Karpas-422 (cell line): ENCODE data around the gene GPSM1. TPM values are rescaled to one million over a fixed set of nuclear protein-coding genes. Genes with fewer than 3 reads are reported as not detected.

Experiments used
- DNase-seq: peaks from one replicate; pipeline ENCODE4 v3.0.0-alpha.2; 2015
- H2AFZ ChIP-seq: fragments of 200-600 bp; sonication (generic); 2 replicates; pipeline ENCODE4 v1.6.1; 2014; ENCODE audit warnings: antibody characterized with exemption, low read length, mixed read lengths
- H3K27ac ChIP-seq: fragments of 200-600 bp; sonication (generic); 2 replicates; pipeline ENCODE4 v1.5.1; 2014; ENCODE audit warnings: mild to moderate bottlenecking, low read length, moderate library complexity
- H3K27me3 ChIP-seq: fragments of 200-600 bp; sonication (generic); 2 replicates; pipeline ENCODE4 v1.6.1; 2014; ENCODE audit warnings: low read length, mixed read lengths
- H3K36me3 ChIP-seq: fragments of 200-600 bp; sonication (generic); 2 replicates; pipeline ENCODE4 v1.6.1; 2014; ENCODE audit warnings: low read length, mixed read lengths; ENCODE audit not compliant: insufficient read depth
- H3K4me1 ChIP-seq: fragments of 200-600 bp; sonication (generic); 2 replicates; pipeline ENCODE4 v1.6.1; 2014; ENCODE audit warnings: mild to moderate bottlenecking, low read length, mixed read lengths
- H3K4me2 ChIP-seq: fragments of 200-600 bp; sonication (generic); 2 replicates; pipeline ENCODE4 v1.6.1; 2014; ENCODE audit warnings: low read length, low read depth, mild to moderate bottlenecking; ENCODE audit not compliant: poor library complexity, severe bottlenecking
- H3K4me3 ChIP-seq: fragments of 200-600 bp; sonication (generic); 2 replicates; pipeline ENCODE4 v1.5.1; 2014; ENCODE audit warnings: mild to moderate bottlenecking, antibody characterized with exemption, low read length, mixed read lengths
- H3K79me2 ChIP-seq: fragments of 200-600 bp; sonication (generic); 2 replicates; pipeline ENCODE4 v1.6.1; 2014; ENCODE audit warnings: mild to moderate bottlenecking, low read length, mixed read lengths
- H3K9ac ChIP-seq: fragments of 200-600 bp; sonication (generic); 2 replicates; pipeline ENCODE4 v1.6.0; 2014; ENCODE audit warnings: low read length
- H3K9me2 ChIP-seq: fragments of 200-600 bp; sonication (generic), shearing (Covaris generic); replicated peaks from 2 replicates; pipeline ENCODE4 v1.6.0; 2014; ENCODE audit warnings: mild to moderate bottlenecking, low read length, moderate library complexity; ENCODE audit not compliant: insufficient read depth
- H3K9me3 ChIP-seq: fragments of 300-700, 200-600 bp; sonication (generic); 2 replicates; pipeline ENCODE4 v1.6.1; 2014; ENCODE audit warnings: low read length, mixed read lengths
- H4K20me1 ChIP-seq: fragments of 200-600 bp; sonication (generic); 2 replicates; pipeline ENCODE4 v1.6.1; 2014; ENCODE audit warnings: mild to moderate bottlenecking, antibody characterized with exemption, low read length, low read depth; ENCODE audit not compliant: insufficient read depth
- total RNA-seq: library from RNA; depleted of rRNA; stranded (reverse); fragments of >200 nt; shearing (Covaris generic); gene quantifications from 2 replicates; pipeline ENCODE4 v1.2.3, GENCODE V29; 2014; ENCODE audit warnings: low replicate concordance

The GPSM1 gene
- total RNA-seq, 1 experiment from 2014 or later = 11.7 TPM

GRCh38 chr9:136367296-136368145 is 40.2 kb downstream of the GPSM1 start:
- DNase-seq = no peak

GRCh38 chr9:136368190-136368589 is 40.9 kb downstream of the GPSM1 start:
- Histone ChIP-seq H3K9ac (no peak overlapping the region), H4K20me1 (no peaks in the 10 kb centered on the region), H3K9me2 (no peaks in the 10 kb centered on the region), H3K4me2 (no peak overlapping the region), H3K79me2 (no peaks in the 10 kb centered on the region), H3K36me3 (no peaks in the 10 kb centered on the region), H2AFZ (no peak overlapping the region), H3K27me3 (no peaks in the 10 kb centered on the region), H3K4me1 (peaks cover 18% of the 10 kb centered on the region), H3K4me3 (no peak overlapping the region), H3K27ac (no peak overlapping the region), H3K9me3 (no peaks in the 10 kb centered on the region)
- no peak for DNase-seq

More at GRCh38 chr9:136367296-136368145, 40.2 kb downstream of the GPSM1 start:
- Histone ChIP-seq H3K4me3 (no peak overlapping the region), H3K4me1 (peaks cover 16% of the 10 kb centered on the region), H3K27me3 (no peaks in the 10 kb centered on the region), H3K9me3 (no peaks in the 10 kb centered on the region), H3K9me2 (no peaks in the 10 kb centered on the region), H3K36me3 (no peaks in the 10 kb centered on the region), H3K79me2 (peaks cover 4% of the 10 kb centered on the region; the same call in 1 of the 2 replicates), H3K27ac (no peak overlapping the region), H2AFZ (no peak overlapping the region), H4K20me1 (peaks cover 4% of the 10 kb centered on the region), H3K9ac (no peak overlapping the region), H3K4me2 (no peak overlapping the region)

GRCh38 chr9:136370037-136370436 is 42.7 kb downstream of the GPSM1 start:
- no peaks in the 10 kb centered on the region for H3K27me3 ChIP-seq
- H3K4me1 ChIP-seq = peaks cover 10% of the 10 kb centered on the region
- no peak overlapping the region for H3K9ac ChIP-seq
- H3K4me2 ChIP-seq = no peak overlapping the region
- no peaks in the 10 kb centered on the region for H3K36me3 ChIP-seq
- no peak overlapping the region for H2AFZ ChIP-seq
- H4K20me1 ChIP-seq = no peaks in the 10 kb centered on the region
- H3K9me3 ChIP-seq = no peaks in the 10 kb centered on the region
- DNase-seq = no peak
- no peaks in the 10 kb centered on the region for H3K79me2 ChIP-seq
- H3K27ac ChIP-seq = no peak overlapping the region
- no peak overlapping the region for H3K4me3 ChIP-seq
- no peaks in the 10 kb centered on the region for H3K9me2 ChIP-seq

- Histone ChIP-seq H3K27ac (no peak overlapping the region), H3K27me3 (no peaks in the 10 kb centered on the region), H3K4me1 (peaks cover 10% of the 10 kb centered on the region), H2AFZ (no peak overlapping the region), H3K9ac (no peak overlapping the region), H3K36me3 (no peaks in the 10 kb centered on the region), H3K4me3 (no peak overlapping the region), H3K9me2 (no peaks in the 10 kb centered on the region), H3K9me3 (no peaks in the 10 kb centered on the region), H3K4me2 (no peak overlapping the region), H4K20me1 (no peaks in the 10 kb centered on the region), H3K79me2 (no peaks in the 10 kb centered on the region)
- no peak for DNase-seq
These were observed 43.6 kb downstream of the GPSM1 start for GRCh38 chr9:136370687-136371532.

GRCh38 chr9:136371533-136371880 is 44.2 kb downstream of the GPSM1 start:
- Histone ChIP-seq H3K9me2 (no peaks in the 10 kb centered on the region), H3K36me3 (no peaks in the 10 kb centered on the region), H3K27ac (no peak overlapping the region), H3K4me3 (no peak overlapping the region), H3K9ac (no peak overlapping the region), H3K79me2 (no peaks in the 10 kb centered on the region), H3K4me2 (no peak overlapping the region), H3K4me1 (peaks cover 10% of the 10 kb centered on the region), H3K9me3 (no peaks in the 10 kb centered on the region), H4K20me1 (no peaks in the 10 kb centered on the region), H3K27me3 (no peaks in the 10 kb centered on the region), H2AFZ (no peak overlapping the region)
- no peak for DNase-seq

- Histone ChIP-seq H2AFZ (no peak overlapping the region), H3K27me3 (no peaks in the 10 kb centered on the region), H3K4me1 (peaks cover 10% of the 10 kb centered on the region), H3K36me3 (no peaks in the 10 kb centered on the region), H4K20me1 (no peaks in the 10 kb centered on the region), H3K27ac (no peak overlapping the region; the same call in 1 of the 2 replicates), H3K4me2 (no peak overlapping the region), H3K9me2 (no peaks in the 10 kb centered on the region), H3K9me3 (no peaks in the 10 kb centered on the region), H3K9ac (no peak overlapping the region; the same call in 1 of the 2 replicates), H3K79me2 (no peaks in the 10 kb centered on the region), H3K4me3 (no peak overlapping the region)
- no peak for DNase-seq
These were observed 44.7 kb downstream of the GPSM1 start for GRCh38 chr9:136372006-136372405.

GRCh38 chr9:136372561-136373299 is 45.4 kb downstream of the GPSM1 start:
- H3K4me2 ChIP-seq = no peak overlapping the region
- H4K20me1 ChIP-seq = no peaks in the 10 kb centered on the region
- H3K27me3 ChIP-seq = no peaks in the 10 kb centered on the region
- no peak overlapping the region for H3K4me3 ChIP-seq
- H3K9me3 ChIP-seq = no peaks in the 10 kb centered on the region
- H3K79me2 ChIP-seq = no peaks in the 10 kb centered on the region
- no peak overlapping the region; the same call in 1 of the 2 replicates for H3K9ac ChIP-seq
- H3K9me2 ChIP-seq = no peaks in the 10 kb centered on the region
- peak overlapping the region; percentile 57; the same call in 1 of the 2 replicates for H3K27ac ChIP-seq
- no peaks in the 10 kb centered on the region for H3K36me3 ChIP-seq
- peak; percentile 71 for DNase-seq
- H3K4me1 ChIP-seq = peaks cover 10% of the 10 kb centered on the region
- H2AFZ ChIP-seq = no peak overlapping the region
